OCI-LY1 (cell line): ENCODE measurements around the gene DYNC1H1.

ENCODE experiments used
- EZH2 ChIP-seq: fragments of 200-600 bp; sonication (generic), shearing (Covaris generic); IDR thresholded peaks from 2 replicates; pipeline ENCODE4 v1.8.0; 2017; ENCODE audit warnings: borderline replicate concordance, mixed run types, mild to moderate bottlenecking, antibody characterized with exemption, low read length, moderate library complexity, mixed read lengths
- TF ChIP-seq, protein P1 (sequence below): fragments of 200-600 bp; sonication (generic), shearing (Covaris generic); IDR thresholded peaks from 2 replicates; pipeline ENCODE4 v1.5.1; 2017; ENCODE audit warnings: mild to moderate bottlenecking, antibody characterized with exemption, low read length, moderate library complexity, mixed read lengths

DNA sequence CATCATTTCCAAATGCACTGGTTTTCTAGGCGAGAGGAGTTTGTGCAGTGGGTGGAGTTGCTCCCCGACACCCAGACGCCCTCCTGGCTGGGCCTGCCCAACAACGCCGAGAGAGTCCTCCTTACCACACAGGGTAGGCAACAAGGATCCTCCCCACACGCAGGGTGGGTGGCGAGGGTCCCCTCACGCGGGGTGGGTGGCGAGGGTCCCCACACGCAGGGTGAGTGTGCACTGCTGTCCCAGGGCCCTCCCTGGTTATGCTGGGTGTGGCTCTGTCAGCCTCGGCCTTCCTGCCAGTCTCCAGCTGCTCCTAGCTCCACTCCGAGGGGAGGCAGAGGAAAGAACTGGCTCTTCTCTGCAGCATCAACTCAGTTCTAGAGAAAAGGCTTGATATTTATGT is 80.2 kb downstream of the DYNC1H1 start:
- TF ChIP-seq, protein P1, sequence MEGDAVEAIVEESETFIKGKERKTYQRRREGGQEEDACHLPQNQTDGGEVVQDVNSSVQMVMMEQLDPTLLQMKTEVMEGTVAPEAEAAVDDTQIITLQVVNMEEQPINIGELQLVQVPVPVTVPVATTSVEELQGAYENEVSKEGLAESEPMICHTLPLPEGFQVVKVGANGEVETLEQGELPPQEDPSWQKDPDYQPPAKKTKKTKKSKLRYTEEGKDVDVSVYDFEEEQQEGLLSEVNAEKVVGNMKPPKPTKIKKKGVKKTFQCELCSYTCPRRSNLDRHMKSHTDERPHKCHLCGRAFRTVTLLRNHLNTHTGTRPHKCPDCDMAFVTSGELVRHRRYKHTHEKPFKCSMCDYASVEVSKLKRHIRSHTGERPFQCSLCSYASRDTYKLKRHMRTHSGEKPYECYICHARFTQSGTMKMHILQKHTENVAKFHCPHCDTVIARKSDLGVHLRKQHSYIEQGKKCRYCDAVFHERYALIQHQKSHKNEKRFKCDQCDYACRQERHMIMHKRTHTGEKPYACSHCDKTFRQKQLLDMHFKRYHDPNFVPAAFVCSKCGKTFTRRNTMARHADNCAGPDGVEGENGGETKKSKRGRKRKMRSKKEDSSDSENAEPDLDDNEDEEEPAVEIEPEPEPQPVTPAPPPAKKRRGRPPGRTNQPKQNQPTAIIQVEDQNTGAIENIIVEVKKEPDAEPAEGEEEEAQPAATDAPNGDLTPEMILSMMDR, result no peak
- TF ChIP-seq EZH2, result no peak
